Smooth muscle cell (in vitro differentiated cells): Measurements from ENCODE around the gene SLC27A2. TPM values are rescaled to one million over a fixed set of nuclear protein-coding genes. Genes with fewer than 3 reads are reported as not detected.

ENCODE experiments used
- DNase-seq: peaks from one replicate; lab custom pipeline; 2025; ENCODE audit not compliant: unreplicated experiment; lab: John Stamatoyannopoulos, UW
- H2AFZ ChIP-seq: fragments of 200-600 bp; sonication (generic); 2 replicates; pipeline ENCODE4 v1.6.0; 2016; ENCODE audit warnings: antibody characterized with exemption, low read depth, mild to moderate bottlenecking
- H3F3A ChIP-seq: fragments of 200-600 bp; sonication (generic); 2 replicates; pipeline ENCODE4 v1.6.0; 2017; ENCODE audit warnings: antibody characterized with exemption, low read depth
- H3K27ac ChIP-seq: fragments of 200-600 bp; sonication (generic); 2 replicates; pipeline ENCODE4 v1.5.1; 2016; ENCODE audit warnings: low read depth, mild to moderate bottlenecking
- H3K27me3 ChIP-seq: fragments of 200-600 bp; sonication (generic); 2 replicates; pipeline ENCODE4 v1.6.1; 2016; ENCODE audit warnings: low read depth, mild to moderate bottlenecking
- H3K36me3 ChIP-seq: fragments of 200-600 bp; sonication (generic); 2 replicates; pipeline ENCODE4 v1.5.1; 2016; ENCODE audit warnings: low read depth
- H3K4me1 ChIP-seq: fragments of 200-600 bp; sonication (generic); 2 replicates; pipeline ENCODE4 v1.5.1; 2016; ENCODE audit warnings: low read depth
- H3K4me2 ChIP-seq: fragments of 200-600 bp; sonication (generic); 2 replicates; pipeline ENCODE4 v1.6.0; 2016; ENCODE audit warnings: mild to moderate bottlenecking
- H3K4me3 ChIP-seq: fragments of 200-600 bp; sonication (generic); 2 replicates; pipeline ENCODE4 v1.5.1; 2016; ENCODE audit warnings: mild to moderate bottlenecking
- H3K79me2 ChIP-seq: fragments of 200-600 bp; sonication (generic); 2 replicates; pipeline ENCODE4 v1.6.0; 2016; ENCODE audit warnings: low read depth, mild to moderate bottlenecking
- H3K9ac ChIP-seq: fragments of 200-600 bp; sonication (generic); 2 replicates; pipeline ENCODE4 v1.6.0; 2016; ENCODE audit warnings: low read depth
- H3K9me3 ChIP-seq: fragments of 200-600 bp; sonication (generic); replicated peaks from 2 replicates; pipeline ENCODE4 v1.5.1; 2016; ENCODE audit warnings: low read depth
- H4K20me1 ChIP-seq: fragments of 200-600 bp; sonication (generic); 2 replicates; pipeline ENCODE4 v1.6.0; 2016; ENCODE audit warnings: low read depth
- CTCF ChIP-seq: fragments of 200-600 bp; sonication (generic); IDR thresholded peaks from 2 replicates; pipeline ENCODE4 v1.5.1; 2017; ENCODE audit warnings: borderline replicate concordance, mild to moderate bottlenecking, antibody characterized with exemption; ENCODE audit not compliant: insufficient read depth, poor library complexity, severe bottlenecking
- WGBS: methylation state at CpG from one replicate; pipeline ENCODE4 v1.1.7; 2016; ENCODE audit warnings: low lambda C conversion rate; 5-methylcytosine and 5-hydroxymethylcytosine counted together
- polyA plus RNA-seq: library from polyadenylated mRNA; unstranded; fragments of >200 nt; fragmentation: Nextera tagmentation; extraction: Ambion mirVana; gene quantifications from 2 replicates; pipeline ENCODE4 v1.2.1, GENCODE V29; 2016
- total RNA-seq: library from RNA; depleted of rRNA; stranded (reverse); fragments of >200 nt; gene quantifications from 2 replicates; pipeline ENCODE4 v1.2.3, GENCODE V29; 2014

SLC27A2 gene
- total and polyA plus RNA-seq, 2 experiments from 2014 or later, result 1.6 TPM; not detected in 1

DNA sequence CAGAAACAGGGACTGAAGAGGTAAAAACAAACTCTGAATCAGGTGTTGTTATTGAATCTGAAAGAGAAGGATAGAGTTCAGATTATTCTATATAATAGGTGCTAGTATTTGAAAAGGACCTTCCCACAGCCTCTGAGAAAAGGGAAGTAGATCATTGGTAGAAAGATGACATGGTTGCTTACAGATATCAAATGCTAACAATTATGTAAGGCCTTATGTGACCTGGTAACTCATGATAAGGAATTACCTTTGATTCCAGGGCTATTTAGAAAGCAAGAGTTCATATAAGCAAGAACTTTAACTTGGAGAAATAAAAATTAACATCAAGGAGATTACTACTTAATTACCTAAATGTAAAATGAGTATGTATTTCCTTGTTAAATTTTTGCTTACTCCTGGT lies 7.6 kb downstream of the SLC27A2 start:
- Histone ChIP-seq H3K9me3 (no peaks in the 10 kb centered on the region), H3K36me3 (no peaks in the 10 kb centered on the region), H3K27me3 (peaks cover 16% of the 10 kb centered on the region), H2AFZ (no peak overlapping the region), H3K27ac (no peak overlapping the region), H4K20me1 (no peaks in the 10 kb centered on the region), H3F3A (no peaks in the 10 kb centered on the region), H3K4me2 (no peak overlapping the region), H3K79me2 (no peaks in the 10 kb centered on the region), H3K9ac (no peak overlapping the region), H3K4me1 (no peaks in the 10 kb centered on the region), H3K4me3 (no peak overlapping the region)
- TF ChIP-seq CTCF, result no peak
- no peak for DNase-seq

- H2AFZ ChIP-seq, result no peak overlapping the region
- DNase-seq, result no peak
- H3F3A ChIP-seq, result no peaks in the 10 kb centered on the region
- H3K4me1 ChIP-seq, result no peaks in the 10 kb centered on the region
- no peak overlapping the region for H3K4me3 ChIP-seq
- H3K9me3 ChIP-seq, result no peaks in the 10 kb centered on the region
- no peak overlapping the region for H3K9ac ChIP-seq
- no peaks in the 10 kb centered on the region for H3K79me2 ChIP-seq
- no peak overlapping the region for H3K27ac ChIP-seq
- H3K4me2 ChIP-seq, result no peak overlapping the region
- TF ChIP-seq CTCF, result no peak
- H3K27me3 ChIP-seq, result peaks cover 12% of the 10 kb centered on the region
- H4K20me1 ChIP-seq, result no peaks in the 10 kb centered on the region
- no peaks in the 10 kb centered on the region for H3K36me3 ChIP-seq
Measured at GRCh38 chr15:50190166-50190570, 8.2 kb downstream of the SLC27A2 start.

- H3K4me2 ChIP-seq, result no peak overlapping the region
- H3F3A ChIP-seq, result no peaks in the 10 kb centered on the region
- WGBS, result 89% methylated on average over 1 of the region's 1 CpG
- no peaks in the 10 kb centered on the region for H4K20me1 ChIP-seq
- peaks cover 12% of the 10 kb centered on the region for H3K27me3 ChIP-seq
- H3K9ac ChIP-seq, result no peak overlapping the region
- H3K4me3 ChIP-seq, result no peak overlapping the region
- DNase-seq, result no peak
- H3K27ac ChIP-seq, result no peak overlapping the region
- H2AFZ ChIP-seq, result no peak overlapping the region
- no peaks in the 10 kb centered on the region for H3K36me3 ChIP-seq
- no peaks in the 10 kb centered on the region for H3K4me1 ChIP-seq
- no peaks in the 10 kb centered on the region for H3K79me2 ChIP-seq
- TF ChIP-seq CTCF, result no peak
- no peaks in the 10 kb centered on the region for H3K9me3 ChIP-seq
Measured at GRCh38 chr15:50190723-50191122, 8.7 kb downstream of the SLC27A2 start.

GRCh38 chr15:50192164-50192563 lies 10.2 kb downstream of the SLC27A2 start:
- WGBS, result 84% methylated on average over 1 of the region's 1 CpG
- H3K4me1 ChIP-seq, result no peaks in the 10 kb centered on the region
- H3K4me3 ChIP-seq, result no peak overlapping the region
- H3K79me2 ChIP-seq, result no peaks in the 10 kb centered on the region
- DNase-seq, result no peak
- H3K4me2 ChIP-seq, result no peak overlapping the region
- TF ChIP-seq CTCF, result no peak
- H3F3A ChIP-seq, result no peaks in the 10 kb centered on the region
- no peaks in the 10 kb centered on the region for H4K20me1 ChIP-seq
- H3K9ac ChIP-seq, result no peak overlapping the region
- no peaks in the 10 kb centered on the region for H3K9me3 ChIP-seq
- no peak overlapping the region for H2AFZ ChIP-seq
- H3K27ac ChIP-seq, result no peak overlapping the region
- peaks cover 12% of the 10 kb centered on the region for H3K27me3 ChIP-seq
- H3K36me3 ChIP-seq, result no peaks in the 10 kb centered on the region
